ENCODE data around the gene LRRC14B.
A peak's percentile ranks its signal among the peaks of the same experiment; 100 is the strongest.
"Not testable (repeated sequence)": the region's sequence is repeated elsewhere in the genome, so short reads cannot be mapped to it uniquely, and the experiment has no call there.

Gene LRRC14B

DNA sequence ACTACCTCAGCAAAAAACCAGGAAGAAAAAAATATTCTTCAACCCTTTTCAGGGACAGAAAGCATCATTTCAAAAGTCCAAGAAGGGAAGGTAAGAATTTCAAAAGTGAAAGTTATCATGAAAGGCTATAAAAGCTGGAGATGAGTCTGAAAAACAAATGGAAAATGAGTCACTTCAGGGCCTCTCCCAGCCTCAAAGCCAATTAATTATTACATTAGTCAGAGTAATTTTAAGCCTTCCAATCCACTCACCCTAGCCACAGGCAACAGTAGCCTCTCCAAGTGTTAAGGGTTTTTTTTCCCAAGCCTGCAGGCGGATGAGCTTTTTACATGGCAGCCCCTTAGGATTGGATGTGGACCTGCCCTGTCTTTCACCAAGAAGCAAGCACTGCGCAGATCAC lies 24.0 kb downstream of the LRRC14B start:
- DNase-seq, result not testable (repeated sequence)

DNA sequence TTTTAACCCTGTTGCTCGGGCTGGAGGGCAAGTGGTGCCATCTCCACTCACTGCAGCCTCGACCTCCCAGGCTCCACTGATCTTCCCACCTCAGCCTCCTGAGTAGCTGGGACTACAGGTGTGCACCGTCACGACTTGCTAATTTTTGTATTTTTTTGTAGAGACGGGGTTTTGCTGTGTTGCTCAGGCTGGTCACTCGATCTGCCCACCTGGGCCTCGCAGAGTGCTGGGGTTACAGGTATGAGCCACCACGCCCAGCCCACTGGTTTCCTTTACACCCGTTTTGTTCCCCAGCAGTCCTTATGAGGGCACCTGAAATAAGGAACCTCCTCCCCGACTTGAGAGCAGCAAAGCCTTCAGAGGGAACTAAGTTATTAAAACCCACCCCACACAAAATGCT lies 24.8 kb downstream of the LRRC14B start:
- DNase-seq, result not testable (repeated sequence)

DNA sequence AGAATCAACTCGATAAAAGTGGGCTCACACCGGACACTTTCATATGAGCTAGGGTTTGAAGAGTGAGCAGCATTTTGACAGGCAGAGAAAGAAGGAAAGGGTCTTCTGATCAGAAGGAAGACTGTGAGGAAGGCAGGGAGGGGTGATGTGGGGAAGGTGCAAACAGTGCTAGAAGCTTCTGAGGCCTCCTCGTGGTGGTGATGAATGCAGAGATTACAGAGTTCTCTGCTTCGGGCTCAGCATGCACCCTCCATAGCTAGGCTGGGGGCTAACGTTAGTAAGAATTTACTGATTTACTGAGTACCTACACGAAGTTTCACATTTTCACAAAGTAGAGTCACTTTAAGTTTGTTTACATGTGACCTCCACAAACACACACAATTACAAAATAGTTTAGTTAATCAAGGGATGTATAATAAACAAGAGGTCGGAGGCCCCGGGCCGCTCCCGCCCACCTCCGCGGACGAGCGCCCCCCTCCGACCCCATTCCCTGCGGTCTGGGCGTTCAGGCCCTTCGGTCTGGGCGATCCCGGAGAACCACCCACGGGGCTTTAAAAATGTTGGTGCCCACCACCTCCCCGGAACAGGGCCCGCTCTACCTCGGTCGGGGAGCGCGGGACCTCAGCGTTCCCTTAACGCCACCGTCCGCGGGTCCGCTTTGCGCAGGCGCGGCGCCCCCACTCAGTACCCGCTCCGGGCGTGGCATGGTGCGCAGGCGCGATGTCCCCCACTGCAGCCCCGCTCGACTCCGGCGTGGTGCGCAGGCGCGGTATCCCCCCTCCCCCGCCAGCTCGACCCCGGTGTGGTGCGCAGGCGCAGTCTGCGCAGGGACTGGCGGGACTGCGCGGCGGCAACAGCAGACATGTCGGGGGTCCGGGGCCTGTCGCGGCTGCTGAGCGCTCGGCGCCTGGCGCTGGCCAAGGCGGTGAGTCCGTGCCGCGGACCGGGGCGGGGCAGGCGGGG lies 26.5 kb downstream of the LRRC14B start, which contains the start of the genes CCDC127 and SDHA:
Gene CCDC127 (minus strand): TSS at position 660 of the 963 bp plus-strand sequence. CDS start 1,304 bp downstream, outside the sequence.
Gene SDHA (plus strand): TSS at position 827 of the 963 bp plus-strand sequence. CDS start 36 bp downstream, at position 863.
- peak; percentile 99 to 100 for DNase-seq

DNA sequence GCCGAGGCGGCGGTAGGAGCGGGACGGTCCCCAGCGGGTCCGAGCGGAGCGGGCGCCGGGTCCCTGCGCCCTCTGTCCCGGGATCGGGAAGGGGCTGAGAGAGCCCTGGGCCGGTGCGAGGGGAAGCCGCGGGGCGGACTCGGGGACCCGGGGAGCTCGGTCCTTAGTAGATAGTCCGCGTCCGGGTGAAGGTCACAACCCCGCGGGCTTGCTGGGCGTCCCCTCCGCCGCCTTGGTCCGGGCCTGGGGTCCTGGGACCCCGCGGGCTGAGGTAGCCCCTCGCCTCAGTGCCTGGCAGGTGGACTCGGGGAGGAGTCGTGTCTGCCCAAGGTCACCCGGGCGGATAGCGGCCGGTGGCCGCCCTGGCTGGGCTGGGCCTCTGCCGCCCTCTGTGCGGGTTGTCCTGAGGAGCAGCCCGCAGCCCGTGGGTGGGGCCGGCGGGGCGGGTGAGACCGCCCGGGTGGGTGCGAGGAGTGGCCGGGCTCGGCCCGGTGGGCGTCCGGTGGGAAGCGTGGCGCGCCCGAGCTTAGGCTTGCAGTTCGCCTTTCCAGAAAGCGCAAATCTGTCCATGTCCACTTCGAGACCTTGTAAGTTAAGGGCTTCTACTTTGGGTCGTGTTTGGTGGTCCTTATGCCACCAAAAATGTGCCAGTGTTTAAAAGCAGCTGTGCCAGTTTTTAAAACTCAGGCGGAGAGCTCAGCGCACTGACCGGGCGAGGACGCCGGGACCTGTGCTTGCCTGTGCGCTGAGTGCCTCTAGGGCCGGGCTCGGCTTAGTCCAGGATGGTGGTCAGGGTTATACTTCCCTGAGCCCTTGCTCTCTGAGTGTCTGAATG lies 27.4 kb downstream of the LRRC14B start:
- peak; percentile 30 to 60 for DNase-seq

DNA sequence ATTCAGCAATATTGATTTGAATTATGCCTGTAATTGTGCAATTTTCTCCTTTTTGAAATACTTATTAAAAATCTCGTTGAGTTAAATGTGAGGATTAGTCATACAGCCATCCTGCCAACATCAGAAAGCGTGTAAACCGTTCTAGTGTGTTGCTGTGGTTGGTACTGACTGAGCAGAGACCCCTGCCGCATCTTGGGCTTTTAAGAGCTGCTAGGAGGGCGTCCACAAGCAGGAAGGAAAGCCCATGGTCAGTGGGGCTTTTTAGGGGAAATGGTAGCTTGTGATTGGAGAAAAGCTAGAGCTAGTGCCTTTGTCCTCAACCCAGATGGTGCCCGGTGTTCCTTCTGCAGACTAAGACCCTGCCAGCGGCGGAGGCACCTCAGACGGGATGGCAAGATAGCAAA lies 28.2 kb downstream of the LRRC14B start:
- DNase-seq, result no peak

DNA sequence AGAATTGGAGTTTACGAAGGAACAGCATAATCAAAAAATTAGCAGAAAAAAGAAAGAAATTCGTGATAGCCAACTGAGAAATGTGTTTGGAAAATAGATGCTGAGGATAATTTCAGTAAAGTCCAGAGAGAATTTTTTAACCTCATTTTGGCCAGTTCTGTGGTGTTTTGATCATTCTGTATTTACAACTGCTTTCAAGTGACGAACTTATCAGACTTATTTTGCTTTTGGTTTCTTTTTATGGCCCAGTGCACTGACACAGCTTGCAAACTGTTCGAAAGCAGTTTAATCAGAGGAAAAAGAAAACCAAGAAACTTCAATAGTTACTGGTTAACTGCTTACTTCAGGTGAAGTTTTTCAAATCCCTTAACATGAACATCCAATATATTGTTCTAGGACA lies 28.7 kb downstream of the LRRC14B start:
- DNase-seq, result no peak

DNA sequence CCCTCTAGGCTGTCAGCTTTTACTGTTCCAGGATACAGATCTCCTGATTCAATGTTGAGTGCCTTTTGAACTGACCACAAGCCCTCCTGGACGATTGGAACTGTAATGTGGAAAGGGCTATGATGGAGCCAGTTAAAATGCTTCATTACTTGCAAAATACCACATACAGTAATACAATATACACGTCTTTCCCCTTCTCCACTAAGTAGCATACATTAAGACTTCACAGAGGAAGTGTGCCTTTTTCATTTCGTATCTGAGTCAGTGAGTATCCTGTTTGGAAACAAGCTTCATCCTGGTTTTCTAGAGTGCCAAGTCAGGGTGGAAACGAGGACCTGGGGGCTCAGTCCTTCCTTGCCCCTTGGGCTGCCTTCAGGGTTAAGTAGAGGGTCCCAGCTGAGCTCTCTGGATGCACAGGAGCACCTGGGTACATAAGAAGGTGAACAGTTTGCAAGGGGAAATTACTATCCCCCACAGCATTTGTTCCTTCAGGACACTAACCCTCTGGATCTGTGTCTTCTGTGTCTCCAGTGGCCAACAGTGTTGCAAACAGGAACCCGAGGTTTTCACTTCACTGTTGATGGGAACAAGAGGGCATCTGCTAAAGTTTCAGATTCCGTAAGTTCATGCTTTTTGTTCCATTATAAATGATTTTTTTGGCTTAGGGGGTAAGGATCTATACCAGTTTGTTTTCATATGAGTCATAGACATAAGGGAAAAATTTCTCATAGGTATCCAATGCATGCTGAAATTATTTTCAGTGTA lies 31.8 kb downstream of the LRRC14B start:
- DNase-seq, result not testable (repeated sequence)

DNA sequence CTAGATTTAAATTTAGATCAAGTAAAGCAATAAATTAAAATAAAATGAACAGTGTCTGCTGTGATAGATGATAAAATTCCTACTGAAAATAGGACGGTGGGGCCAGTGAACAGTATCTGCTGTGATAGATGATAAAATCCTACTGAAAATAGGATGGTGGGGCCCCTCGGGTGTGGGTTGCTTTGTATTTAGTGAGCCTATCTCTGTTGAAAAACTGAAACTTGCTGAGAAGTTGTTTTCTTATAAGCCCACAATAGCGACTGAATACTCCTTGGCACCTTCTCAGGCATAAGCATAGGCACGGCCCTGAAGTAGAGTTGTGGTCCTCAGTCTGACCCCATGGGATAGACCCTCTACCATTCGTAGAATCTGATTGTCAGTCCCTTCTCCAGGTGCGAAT lies 32.5 kb downstream of the LRRC14B start:
- no peak for DNase-seq

DNA sequence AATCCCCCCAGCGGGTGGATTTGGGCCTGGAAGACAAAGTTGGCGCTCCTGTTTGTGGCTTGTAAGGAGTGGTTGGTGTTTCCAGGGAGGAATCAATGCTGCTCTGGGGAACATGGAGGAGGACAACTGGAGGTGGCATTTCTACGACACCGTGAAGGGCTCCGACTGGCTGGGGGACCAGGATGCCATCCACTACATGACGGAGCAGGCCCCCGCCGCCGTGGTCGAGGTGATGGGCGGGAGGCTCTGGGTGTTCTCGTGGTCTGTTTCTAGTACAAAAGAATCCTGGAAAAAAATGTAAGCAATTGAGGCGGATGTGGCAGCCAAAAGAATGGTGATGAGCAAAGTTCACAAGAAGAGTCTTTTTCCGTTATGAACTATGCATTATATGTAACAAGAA lies 34.0 kb downstream of the LRRC14B start:
- DNase-seq, result no peak

DNA sequence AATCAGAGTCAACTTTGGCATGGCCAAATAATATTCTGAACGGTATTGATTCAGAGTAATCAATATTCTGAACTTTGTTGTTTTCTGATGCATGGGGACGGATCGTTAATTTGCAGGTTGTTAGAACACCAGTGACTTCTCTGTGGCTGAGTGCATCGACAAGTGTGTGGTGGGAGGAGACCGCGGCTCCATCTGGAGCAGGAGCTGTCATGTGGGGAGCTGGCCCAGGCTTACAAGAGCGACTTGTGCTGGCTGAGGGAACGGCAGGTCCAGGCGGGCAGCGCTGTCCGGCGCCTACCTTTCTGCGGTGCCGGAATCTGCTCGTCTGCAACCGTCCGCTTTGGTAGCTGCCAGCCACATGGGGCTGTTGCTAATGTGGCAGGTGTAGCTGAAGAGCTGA lies 36.1 kb downstream of the LRRC14B start:
- not testable (repeated sequence) for DNase-seq

DNA sequence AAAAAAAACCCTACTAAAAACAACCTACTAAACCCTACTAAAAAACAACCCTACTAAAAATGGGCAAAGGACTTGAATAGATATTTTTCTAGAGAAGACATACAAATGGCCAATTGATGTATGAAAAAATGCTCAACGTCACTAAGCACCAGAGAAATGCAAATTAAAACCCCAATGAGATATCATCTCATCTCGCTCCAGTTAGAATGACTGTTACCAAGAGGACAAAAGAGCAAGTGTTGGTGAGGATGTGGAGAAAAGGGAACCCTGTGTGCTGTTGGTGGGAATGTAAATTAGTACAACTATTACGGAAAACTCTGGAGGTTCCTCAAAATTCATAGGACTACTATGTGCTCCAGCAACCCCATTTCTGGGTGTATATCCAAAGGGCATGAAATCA lies 37.6 kb downstream of the LRRC14B start:
- DNase-seq, result no peak

DNA sequence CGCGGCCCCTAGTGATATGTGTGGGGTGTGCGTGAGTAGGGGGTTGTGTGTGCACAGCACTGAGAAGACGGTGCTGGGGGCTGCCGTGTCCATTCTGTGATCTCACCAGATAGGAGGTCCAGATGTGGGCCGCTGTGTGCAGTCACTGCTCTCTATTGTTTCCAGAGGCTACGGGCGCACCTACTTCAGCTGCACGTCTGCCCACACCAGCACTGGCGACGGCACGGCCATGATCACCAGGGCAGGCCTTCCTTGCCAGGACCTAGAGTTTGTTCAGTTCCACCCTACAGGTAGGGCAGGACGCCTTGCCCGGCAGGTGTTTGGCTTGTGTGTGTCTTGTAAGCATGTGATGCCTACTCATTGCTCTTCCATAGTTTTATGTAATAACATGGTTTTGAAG lies 39.4 kb downstream of the LRRC14B start:
- no peak for DNase-seq

DNA sequence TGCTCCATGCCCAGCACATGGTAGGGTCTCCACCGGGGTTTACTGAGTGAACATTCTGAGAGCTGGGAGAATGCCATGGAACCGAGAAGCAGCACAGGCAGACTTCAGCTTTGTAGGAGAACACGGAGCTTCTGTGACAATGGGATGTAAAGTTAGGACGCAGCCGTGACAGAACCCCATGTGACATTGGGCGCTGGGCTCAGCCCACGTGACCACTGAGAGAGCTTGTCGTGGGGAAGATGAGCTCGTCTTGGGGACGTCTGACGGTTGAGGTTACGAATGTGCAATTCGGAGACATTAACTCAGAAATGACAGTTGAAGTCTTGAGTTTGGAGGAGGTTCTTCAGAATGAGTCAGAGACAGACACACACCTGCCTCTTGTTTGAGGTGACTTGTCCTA lies 40.4 kb downstream of the LRRC14B start:
- no peak for DNase-seq

DNA sequence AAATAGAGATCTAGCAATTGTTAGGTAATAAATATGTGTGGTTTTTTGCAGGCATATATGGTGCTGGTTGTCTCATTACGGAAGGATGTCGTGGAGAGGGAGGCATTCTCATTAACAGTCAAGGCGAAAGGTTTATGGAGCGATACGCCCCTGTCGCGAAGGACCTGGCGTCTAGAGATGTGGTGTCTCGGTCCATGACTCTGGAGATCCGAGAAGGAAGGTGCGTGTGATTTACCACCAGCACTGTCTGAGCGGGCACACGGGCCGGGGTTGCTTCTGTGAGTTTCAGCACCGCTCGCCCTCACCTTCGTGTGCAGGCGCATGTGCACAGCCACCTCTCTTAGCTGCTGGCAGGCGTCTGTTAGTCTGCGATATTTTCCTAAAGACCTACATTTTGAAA lies 42.1 kb downstream of the LRRC14B start:
- DNase-seq, result not testable (repeated sequence)

DNA sequence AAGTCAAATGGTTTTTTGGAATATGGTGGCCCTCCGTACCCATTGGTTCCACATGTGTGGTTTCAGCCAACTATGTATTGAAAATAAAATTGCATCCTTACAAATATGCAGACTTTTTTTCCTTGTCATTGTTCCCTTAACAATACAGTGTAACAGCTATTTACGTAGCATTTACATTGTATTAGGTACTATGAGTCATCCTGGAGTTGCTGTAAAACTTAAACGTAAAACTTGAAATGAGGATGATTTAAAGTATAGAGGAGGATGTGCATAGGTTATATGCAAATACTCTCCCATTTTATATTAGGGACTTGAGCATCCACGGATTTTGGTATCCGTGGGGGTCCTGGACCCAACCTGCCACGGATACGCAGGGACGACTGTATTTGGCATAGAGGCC lies 43.2 kb downstream of the LRRC14B start:
- no peak for DNase-seq

DNA sequence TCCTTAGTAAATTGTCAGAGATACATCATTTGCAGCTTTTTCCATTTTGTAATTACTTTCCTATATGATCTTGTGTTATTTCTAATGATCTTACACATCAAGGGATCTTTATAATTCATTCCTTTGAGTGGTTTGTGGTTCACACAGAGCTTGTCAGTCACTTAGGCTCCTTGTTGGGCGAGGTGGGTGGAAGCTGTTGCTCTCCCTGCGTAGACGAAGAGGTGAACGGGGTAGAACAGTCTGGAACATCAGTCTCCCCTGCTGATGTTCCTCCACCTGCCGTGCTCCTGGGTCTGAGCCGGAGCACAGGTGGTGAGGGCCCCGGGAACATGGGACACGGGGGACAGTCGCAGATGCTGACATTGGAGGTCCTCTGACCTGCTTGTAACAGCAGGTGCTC lies 44.2 kb downstream of the LRRC14B start:
- DNase-seq, result not testable (repeated sequence)

DNA sequence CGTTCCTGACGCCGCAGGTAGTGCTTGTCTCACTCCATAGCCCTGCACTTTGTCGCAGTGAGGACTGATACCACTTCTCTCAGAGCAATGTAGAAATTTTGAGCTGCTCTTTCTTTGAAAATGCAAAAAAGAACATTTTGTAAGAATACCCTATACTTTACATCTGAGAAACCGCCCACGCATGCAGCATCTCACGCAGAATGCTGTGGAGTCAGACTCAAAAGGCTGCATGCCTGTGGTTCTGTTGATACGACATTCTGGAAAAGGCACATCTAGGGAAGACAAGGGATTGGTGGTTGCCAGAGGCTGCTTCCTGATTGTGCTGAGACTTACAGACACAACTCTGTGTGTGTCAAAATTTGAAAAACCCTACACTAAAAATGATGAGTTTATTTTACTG lies 46.6 kb downstream of the LRRC14B start:
- not testable (repeated sequence) for DNase-seq

DNA sequence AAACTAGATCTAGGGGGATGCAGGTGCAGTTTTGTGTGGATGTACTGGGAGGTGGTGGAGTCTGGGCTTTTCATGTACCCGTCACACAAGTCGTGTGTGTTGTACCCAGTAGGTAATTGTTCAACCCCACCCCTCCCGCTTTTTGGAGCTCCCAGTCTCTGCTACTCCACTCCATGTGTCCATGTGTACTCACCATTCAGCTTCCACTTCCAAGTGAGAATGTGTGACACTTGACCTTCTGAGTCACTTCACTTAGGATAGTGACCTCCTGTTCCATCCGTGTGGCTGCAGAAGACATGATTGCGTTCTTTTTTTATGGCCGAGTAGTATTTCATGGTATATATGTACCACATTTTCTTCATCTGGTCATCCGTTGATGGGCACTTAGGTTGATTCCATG lies 49.3 kb downstream of the LRRC14B start:
- DNase-seq, result not testable (repeated sequence)

DNA sequence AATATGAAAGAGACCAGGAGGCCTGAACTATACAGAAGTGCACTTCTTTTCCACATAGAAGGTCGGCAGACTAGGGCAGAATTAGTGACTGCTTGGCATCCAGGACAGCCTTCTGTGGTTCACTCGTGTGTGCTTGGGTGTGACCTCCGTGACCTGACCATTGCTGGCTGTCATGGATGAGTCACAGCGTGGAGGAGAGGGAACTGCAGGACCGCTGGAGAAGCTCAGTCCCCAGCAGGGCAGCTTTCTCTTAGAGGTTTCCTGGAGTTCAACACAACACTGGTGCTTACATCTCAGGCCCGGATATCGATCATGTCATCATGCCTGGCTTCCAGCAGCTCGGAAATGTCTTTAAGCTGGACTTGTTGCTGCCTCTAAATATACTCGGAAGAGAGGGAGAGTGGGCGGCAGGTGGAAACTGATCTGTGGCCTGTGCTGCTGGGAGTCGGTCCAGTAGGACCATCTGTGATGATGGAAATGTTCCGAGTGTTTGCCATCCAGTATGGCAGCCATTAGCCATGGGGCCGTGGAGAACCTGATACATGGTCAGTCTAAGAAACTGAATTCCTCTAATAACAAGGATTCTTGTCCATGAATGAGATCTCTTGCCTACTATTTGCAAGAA lies 49.9 kb downstream of the LRRC14B start:
- DNase-seq, result not testable (repeated sequence)

DNA sequence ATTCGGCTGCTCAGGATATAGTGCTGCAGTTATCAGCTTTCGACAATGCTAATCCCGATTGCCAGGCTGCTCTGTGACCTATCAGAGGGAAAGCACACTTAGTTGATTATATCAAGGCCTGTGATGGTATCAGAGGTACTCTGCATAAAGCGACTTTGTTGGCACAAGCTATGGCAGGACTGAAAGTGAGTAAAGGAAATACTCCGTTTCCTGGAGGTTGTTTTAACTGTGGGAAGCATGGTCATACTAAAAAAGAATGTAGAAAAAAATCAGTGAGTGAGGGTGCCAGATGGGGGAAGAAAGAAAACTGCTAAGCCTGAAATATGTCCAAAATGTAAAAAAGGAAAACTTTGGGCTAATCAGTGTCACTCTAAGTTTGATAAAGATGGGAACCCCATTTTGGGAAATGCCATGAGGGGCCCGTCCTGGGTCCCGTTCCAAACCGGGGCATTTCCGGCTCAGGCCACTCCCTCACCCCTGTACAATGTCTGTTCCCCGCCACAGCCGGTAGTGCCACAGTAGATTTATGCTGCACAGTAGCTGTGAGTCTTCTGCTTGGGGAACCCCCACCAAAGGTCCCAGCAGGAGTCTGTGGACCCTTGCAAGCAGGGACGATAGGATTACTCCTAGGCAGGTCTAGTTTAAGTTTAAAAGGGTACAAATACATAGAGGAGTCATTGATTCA lies 52.5 kb downstream of the LRRC14B start:
- not testable (repeated sequence) for DNase-seq

DNA sequence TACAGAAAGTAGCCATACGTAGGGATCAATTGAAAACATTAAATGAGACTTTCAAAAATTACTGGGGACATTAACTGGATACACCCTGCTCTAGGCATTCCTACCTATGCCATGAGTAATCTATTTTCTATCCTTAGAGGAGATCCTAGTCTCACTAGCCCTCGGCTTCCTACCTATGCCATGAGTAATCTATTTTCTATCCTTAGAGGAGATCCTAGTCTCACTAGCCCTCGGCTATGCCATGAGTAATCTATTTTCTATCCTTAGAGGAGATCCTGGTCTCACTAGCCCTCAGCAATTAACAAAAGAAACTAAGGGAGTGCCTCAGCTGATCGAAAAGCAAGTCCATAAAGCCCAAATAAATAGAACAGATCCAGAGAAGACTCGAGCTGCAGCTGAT lies 54.4 kb downstream of the LRRC14B start:
- not testable (repeated sequence) for DNase-seq

Data from NCI-H1930 (cell line).